Measurements from ENCODE around the gene SYCP2L. TPM values are rescaled to one million over a fixed set of nuclear protein-coding genes. Genes with fewer than 3 reads are reported as not detected.
"Not testable (repeated sequence)": the region's sequence is repeated elsewhere in the genome, so short reads cannot be mapped to it uniquely, and the experiment has no call there.

SYCP2L gene
- total RNA-seq, 1 donor from 2014 or later = 11.8 TPM

DNA sequence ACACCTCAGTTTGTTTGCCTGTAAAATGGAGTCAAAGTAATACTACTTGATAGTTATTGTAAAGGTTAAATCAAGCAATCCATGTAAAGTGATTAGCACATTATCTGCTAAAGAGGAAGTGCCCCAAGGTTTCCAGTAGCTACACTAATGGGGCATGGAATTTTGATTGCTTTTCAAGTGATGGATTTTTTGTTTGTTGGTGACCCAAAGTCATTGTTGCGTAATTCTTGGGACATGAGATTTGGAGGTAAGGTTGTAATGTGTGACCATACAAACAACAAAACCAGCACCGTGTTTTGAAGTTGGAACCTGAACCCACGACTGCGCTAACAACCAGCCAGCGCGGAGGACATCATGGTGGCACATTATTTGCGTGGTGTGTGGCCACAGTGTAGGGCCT, 17.2 kb downstream of the SYCP2L start:
- H3K9me3 Mint-ChIP-seq (ENCODE audit: low read depth) = no peaks in the 10 kb centered on the region
- TF ChIP-seq, protein P1, sequence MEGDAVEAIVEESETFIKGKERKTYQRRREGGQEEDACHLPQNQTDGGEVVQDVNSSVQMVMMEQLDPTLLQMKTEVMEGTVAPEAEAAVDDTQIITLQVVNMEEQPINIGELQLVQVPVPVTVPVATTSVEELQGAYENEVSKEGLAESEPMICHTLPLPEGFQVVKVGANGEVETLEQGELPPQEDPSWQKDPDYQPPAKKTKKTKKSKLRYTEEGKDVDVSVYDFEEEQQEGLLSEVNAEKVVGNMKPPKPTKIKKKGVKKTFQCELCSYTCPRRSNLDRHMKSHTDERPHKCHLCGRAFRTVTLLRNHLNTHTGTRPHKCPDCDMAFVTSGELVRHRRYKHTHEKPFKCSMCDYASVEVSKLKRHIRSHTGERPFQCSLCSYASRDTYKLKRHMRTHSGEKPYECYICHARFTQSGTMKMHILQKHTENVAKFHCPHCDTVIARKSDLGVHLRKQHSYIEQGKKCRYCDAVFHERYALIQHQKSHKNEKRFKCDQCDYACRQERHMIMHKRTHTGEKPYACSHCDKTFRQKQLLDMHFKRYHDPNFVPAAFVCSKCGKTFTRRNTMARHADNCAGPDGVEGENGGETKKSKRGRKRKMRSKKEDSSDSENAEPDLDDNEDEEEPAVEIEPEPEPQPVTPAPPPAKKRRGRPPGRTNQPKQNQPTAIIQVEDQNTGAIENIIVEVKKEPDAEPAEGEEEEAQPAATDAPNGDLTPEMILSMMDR (IDR thresholded peaks at IDR 0.05; ENCODE audit: unreplicated experiment) = no peak

DNA sequence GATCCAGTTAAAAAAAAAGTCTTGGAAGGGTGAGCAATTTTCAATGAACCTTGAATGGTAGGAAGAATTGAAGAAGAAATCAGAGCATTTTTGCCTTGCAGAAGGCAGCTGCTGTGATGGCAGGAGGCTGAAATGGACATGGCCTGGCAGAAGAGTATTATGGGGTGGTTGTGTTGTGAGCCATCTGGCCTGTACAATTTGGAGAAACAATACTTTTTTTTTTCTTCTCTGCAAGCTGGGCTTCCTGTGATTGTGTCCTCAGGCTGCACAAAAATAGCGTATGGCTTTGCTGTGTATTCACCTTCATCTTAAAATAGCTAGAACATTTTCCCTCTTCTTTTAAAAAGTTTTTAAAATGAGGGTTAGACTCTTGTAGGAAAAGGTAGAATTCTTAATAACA, 21.4 kb downstream of the SYCP2L start:
- peaks cover 14% of the 10 kb centered on the region for H3K36me3 Mint-ChIP-seq (ENCODE audit: insufficient read depth)
- H3K4me3 Mint-ChIP-seq (ENCODE audit: low read depth) = no peak overlapping the region
- no peak for DNase-seq (ENCODE audit: low spot score, unreplicated experiment)
- no peak overlapping the region for H3K27ac Mint-ChIP-seq
- H3K9me3 Mint-ChIP-seq (ENCODE audit: low read depth) = no peaks in the 10 kb centered on the region
- H3K4me1 Mint-ChIP-seq (ENCODE audit: low read depth) = no peaks in the 10 kb centered on the region
- H3K27me3 Mint-ChIP-seq = no peaks in the 10 kb centered on the region
- TF ChIP-seq, protein P1 (IDR thresholded peaks at IDR 0.05; ENCODE audit: unreplicated experiment) = no peak

More for the DNA sequence above, 17.2 kb downstream of the SYCP2L start:
- Mint-ChIP-seq H3K36me3 (ENCODE audit: insufficient read depth) (peaks cover 6% of the 10 kb centered on the region), H3K4me3 (ENCODE audit: low read depth) (no peak overlapping the region), H3K4me1 (ENCODE audit: low read depth) (no peaks in the 10 kb centered on the region), H3K27me3 (no peaks in the 10 kb centered on the region), H3K27ac (no peak overlapping the region)
- DNase-seq (ENCODE audit: low spot score, unreplicated experiment) = no peak

DNA sequence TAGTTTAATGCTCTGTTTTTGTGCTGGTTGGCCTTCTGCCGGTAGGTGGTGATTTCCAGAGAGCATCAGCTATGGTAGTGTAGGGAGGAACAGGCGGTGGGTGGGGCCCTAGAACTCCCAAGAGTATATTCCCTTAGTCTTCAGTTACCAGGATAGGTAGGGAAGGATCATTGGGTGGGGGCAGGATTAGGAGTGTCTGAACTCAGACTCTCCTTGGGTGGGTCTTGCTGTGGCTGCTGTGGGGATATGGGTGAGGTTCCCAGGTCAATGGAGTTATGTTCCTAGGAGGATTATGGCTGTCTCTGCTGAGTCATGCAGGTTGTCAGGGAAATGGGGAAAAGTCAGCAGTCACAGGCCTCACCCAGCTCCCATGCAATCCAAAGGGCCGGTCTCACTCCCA, 32.7 kb downstream of the SYCP2L start:
- not testable (repeated sequence) for H3K4me3 Mint-ChIP-seq (ENCODE audit: low read depth); DNase-seq (ENCODE audit: low spot score, unreplicated experiment); H3K27me3 Mint-ChIP-seq; H3K4me1 Mint-ChIP-seq (ENCODE audit: low read depth)
- Mint-ChIP-seq H3K36me3 (ENCODE audit: insufficient read depth) (peaks cover 60% of the 10 kb centered on the region), H3K27ac (peak overlapping the region; percentile 25), H3K9me3 (ENCODE audit: low read depth) (peaks cover 11% of the 10 kb centered on the region)

DNA sequence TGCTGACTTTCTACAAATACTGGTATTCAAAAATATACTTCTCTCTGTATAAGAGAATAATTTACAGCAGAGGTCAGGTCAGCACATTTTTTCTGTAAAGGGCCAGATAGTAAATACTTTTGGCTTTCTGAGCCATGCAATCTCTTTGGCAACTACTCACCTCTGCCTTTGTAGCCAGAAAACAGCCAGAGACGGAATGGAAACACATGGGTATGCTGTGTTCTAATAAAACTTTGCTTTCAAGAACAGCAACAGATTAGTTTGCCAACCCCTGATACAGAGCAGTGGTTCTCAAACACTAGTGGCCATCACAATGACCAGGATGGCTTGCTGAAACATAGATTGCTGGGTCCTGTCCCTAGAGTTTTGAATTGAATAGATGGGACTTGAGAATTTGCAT, 46.3 kb downstream of the SYCP2L start:
- Mint-ChIP-seq H3K36me3 (ENCODE audit: insufficient read depth) (peaks cover 29% of the 10 kb centered on the region), H3K4me3 (ENCODE audit: low read depth) (no peak overlapping the region), H3K4me1 (ENCODE audit: low read depth) (no peaks in the 10 kb centered on the region), H3K27me3 (no peaks in the 10 kb centered on the region), H3K27ac (no peak overlapping the region), H3K9me3 (ENCODE audit: low read depth) (peaks cover 3% of the 10 kb centered on the region)
- DNase-seq (ENCODE audit: low spot score, unreplicated experiment) = no peak
- TF ChIP-seq, protein P1 (IDR thresholded peaks at IDR 0.05; ENCODE audit: unreplicated experiment) = no peak

DNA sequence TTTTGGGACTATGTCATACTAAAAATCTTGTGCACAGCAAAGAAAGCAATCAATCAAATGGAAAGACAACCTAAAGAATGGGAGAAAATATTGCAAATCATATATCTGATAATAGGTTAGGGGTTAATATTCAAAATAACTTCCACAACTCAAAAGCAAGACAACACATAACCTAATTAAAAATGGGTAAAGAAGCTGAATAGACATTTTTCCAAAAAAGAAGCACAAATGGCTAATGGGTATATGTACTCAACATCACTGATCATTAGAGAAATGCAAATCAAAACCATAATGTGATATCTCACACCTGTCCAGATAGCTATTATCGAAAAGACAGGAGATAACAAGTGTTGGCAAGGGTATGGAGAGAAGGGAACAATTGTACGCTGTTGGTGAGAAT, 53.0 kb downstream of the SYCP2L start:
- H3K27ac Mint-ChIP-seq = no peak overlapping the region
- no peaks in the 10 kb centered on the region for H3K27me3 Mint-ChIP-seq
- H3K36me3 Mint-ChIP-seq (ENCODE audit: insufficient read depth) = peaks cover 33% of the 10 kb centered on the region
- H3K4me1 Mint-ChIP-seq (ENCODE audit: low read depth) = no peaks in the 10 kb centered on the region
- H3K4me3 Mint-ChIP-seq (ENCODE audit: low read depth) = no peak overlapping the region
- TF ChIP-seq, protein P1 (IDR thresholded peaks at IDR 0.05; ENCODE audit: unreplicated experiment) = no peak
- H3K9me3 Mint-ChIP-seq (ENCODE audit: low read depth) = peaks cover 11% of the 10 kb centered on the region
- no peak for DNase-seq (ENCODE audit: low spot score, unreplicated experiment)

DNA sequence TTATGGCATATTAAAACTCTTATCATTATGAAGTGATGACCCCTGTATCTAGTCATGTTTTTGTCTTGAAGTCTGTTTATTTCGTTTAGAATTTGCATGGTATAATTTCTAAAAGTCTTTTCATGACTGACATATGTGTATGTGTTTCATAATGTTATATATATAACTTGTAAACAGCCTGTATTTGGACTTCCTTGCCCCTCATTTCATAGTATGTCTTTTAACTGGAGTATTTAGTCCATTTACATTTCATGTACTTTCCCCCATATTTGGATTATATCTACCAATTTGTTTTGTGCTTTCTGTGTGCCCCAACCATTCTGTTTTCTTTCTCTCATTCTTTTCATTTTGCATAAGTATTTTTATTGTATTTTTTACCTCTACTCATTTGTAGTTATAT, 59.0 kb downstream of the SYCP2L start:
- Mint-ChIP-seq H3K27me3 (no peaks in the 10 kb centered on the region), H3K36me3 (ENCODE audit: insufficient read depth) (peaks cover 11% of the 10 kb centered on the region), H3K4me3 (ENCODE audit: low read depth) (no peak overlapping the region), H3K4me1 (ENCODE audit: low read depth) (no peaks in the 10 kb centered on the region), H3K27ac (no peak overlapping the region), H3K9me3 (ENCODE audit: low read depth) (peaks cover 3% of the 10 kb centered on the region)
- DNase-seq (ENCODE audit: low spot score, unreplicated experiment) = no peak
- TF ChIP-seq, protein P1 (IDR thresholded peaks at IDR 0.05; ENCODE audit: unreplicated experiment) = no peak

All from progenitor cell of endocrine pancreas (in vitro differentiated cells).